NT2/D1 (cell line): ENCODE results near the gene SLC9A7.

Experiments used
- DNase-seq: peaks from one replicate; pipeline ENCODE4 v3.0.0-alpha.2; 2011; ENCODE audit warnings: low read depth, low spot score
- H3K27me3 ChIP-seq: 2 replicates; pipeline ENCODE4 v1.6.0; 2011; ENCODE audit warnings: mild to moderate bottlenecking; ENCODE audit not compliant: insufficient read length, insufficient read depth
- H3K36me3 ChIP-seq: 2 replicates; pipeline ENCODE4 v1.6.1; 2011; ENCODE audit warnings: mild to moderate bottlenecking, low read length, mixed read lengths; ENCODE audit not compliant: insufficient read depth, insufficient read length
- H3K4me1 ChIP-seq: 2 replicates; pipeline ENCODE4 v1.5.1; 2011; ENCODE audit not compliant: insufficient read depth, insufficient read length
- H3K4me3 ChIP-seq: 2 replicates; pipeline ENCODE4 v1.5.1; 2011; ENCODE audit warnings: low read depth; ENCODE audit not compliant: insufficient read length
- H3K9ac ChIP-seq: 2 replicates; pipeline ENCODE4 v1.6.0; 2011; ENCODE audit warnings: low read depth; ENCODE audit not compliant: insufficient read length
- H3K9me3 ChIP-seq: 2 replicates; pipeline ENCODE4 v1.5.1; 2011; ENCODE audit warnings: mild to moderate bottlenecking, low read length; ENCODE audit not compliant: insufficient read depth
- SUZ12 ChIP-seq: IDR thresholded peaks from 2 replicates; pipeline ENCODE4 v1.6.1; 2011; ENCODE audit not compliant: insufficient read length, insufficient read depth; ENCODE audit errors: extremely low read depth
- YY1 ChIP-seq: IDR thresholded peaks from 2 replicates; pipeline ENCODE4 v1.6.1; 2011; ENCODE audit not compliant: insufficient read length, insufficient read depth
- ZNF274 ChIP-seq: IDR thresholded peaks from 2 replicates; pipeline ENCODE4 v1.6.1; 2011; ENCODE audit warnings: mild to moderate bottlenecking, low read depth, low read length

The SLC9A7 gene

GRCh38 chrX:46571423-46572339 is 187.2 kb downstream of the SLC9A7 start:
- Histone ChIP-seq H3K36me3 (no peaks in the 10 kb centered on the region), H3K4me3 (no peak overlapping the region), H3K27me3 (peaks cover 3% of the 10 kb centered on the region), H3K9me3 (no peaks in the 10 kb centered on the region), H3K9ac (no peak overlapping the region), H3K4me1 (no peaks in the 10 kb centered on the region)
- TF ChIP-seq SUZ12 (no peak), ZNF274 (no peak), YY1 (no peak)
- DNase-seq: no peak

- Histone ChIP-seq H3K9me3 (no peaks in the 10 kb centered on the region), H3K9ac (no peak overlapping the region), H3K4me3 (no peak overlapping the region), H3K4me1 (no peaks in the 10 kb centered on the region), H3K27me3 (no peaks in the 10 kb centered on the region), H3K36me3 (no peaks in the 10 kb centered on the region)
- no peak for DNase-seq
- TF ChIP-seq ZNF274 (no peak), YY1 (no peak), SUZ12 (no peak)
These were observed 189.3 kb downstream of the SLC9A7 start for GRCh38 chrX:46569621-46570020.

- H3K9ac ChIP-seq: no peak overlapping the region
- no peaks in the 10 kb centered on the region for H3K9me3 ChIP-seq
- H3K36me3 ChIP-seq: no peaks in the 10 kb centered on the region
- no peaks in the 10 kb centered on the region for H3K27me3 ChIP-seq
- TF ChIP-seq ZNF274 (no peak), YY1 (no peak), SUZ12 (no peak)
- no peak for DNase-seq
- peaks cover under 1% of the 10 kb centered on the region for H3K4me1 ChIP-seq
- H3K4me3 ChIP-seq: no peak overlapping the region
These were observed 191.5 kb downstream of the SLC9A7 start for GRCh38 chrX:46567388-46567787.

- TF ChIP-seq ZNF274: no peak
- TF ChIP-seq YY1: no peak
- TF ChIP-seq SUZ12: no peak
- no peaks in the 10 kb centered on the region for H3K36me3 ChIP-seq
- H3K27me3 ChIP-seq: no peaks in the 10 kb centered on the region
- H3K9ac ChIP-seq: no peak overlapping the region
- no peak for DNase-seq
- no peaks in the 10 kb centered on the region for H3K9me3 ChIP-seq
- H3K4me3 ChIP-seq: no peak overlapping the region
- peaks cover 3% of the 10 kb centered on the region for H3K4me1 ChIP-seq
These were observed 196.9 kb downstream of the SLC9A7 start for GRCh38 chrX:46561824-46562657.

- no peak overlapping the region for H3K9ac ChIP-seq
- H3K4me1 ChIP-seq: peaks cover 3% of the 10 kb centered on the region
- no peaks in the 10 kb centered on the region for H3K9me3 ChIP-seq
- H3K27me3 ChIP-seq: no peaks in the 10 kb centered on the region
- TF ChIP-seq SUZ12 (no peak), ZNF274 (no peak), YY1 (no peak)
- peaks cover under 1% of the 10 kb centered on the region for H3K36me3 ChIP-seq
- no peak for DNase-seq
- H3K4me3 ChIP-seq: no peak overlapping the region
These were observed 199.9 kb downstream of the SLC9A7 start for GRCh38 chrX:46559062-46559461.

- Histone ChIP-seq H3K27me3 (no peaks in the 10 kb centered on the region), H3K4me1 (peaks cover 3% of the 10 kb centered on the region), H3K36me3 (peaks cover 11% of the 10 kb centered on the region), H3K9me3 (no peaks in the 10 kb centered on the region; the same call in 1 of the 2 replicates), H3K9ac (no peak overlapping the region), H3K4me3 (no peak overlapping the region)
- no peak for TF ChIP-seq SUZ12
- no peak for DNase-seq
These were observed 204.0 kb downstream of the SLC9A7 start for GRCh38 chrX:46554942-46555341.

- Histone ChIP-seq H3K9ac (no peak overlapping the region), H3K4me1 (peaks cover 3% of the 10 kb centered on the region), H3K27me3 (no peaks in the 10 kb centered on the region), H3K36me3 (peaks cover 18% of the 10 kb centered on the region), H3K4me3 (no peak overlapping the region), H3K9me3 (no peaks in the 10 kb centered on the region; the same call in 1 of the 2 replicates)
- no peak for DNase-seq
- TF ChIP-seq SUZ12 (no peak), YY1 (no peak), ZNF274 (no peak)
These were observed 205.0 kb downstream of the SLC9A7 start for GRCh38 chrX:46553935-46554334.
